HepG2 (cell line): ENCODE measurements around the gene ORM1. TPM values are rescaled to one million over a fixed set of nuclear protein-coding genes. Genes with fewer than 3 reads are reported as not detected.

Source experiments
- ATAC-seq: fragments of 200-7000 bp; cut with Tn5 transposase; 3 replicates; pipeline ENCODE4 v1.9.1; 2020; ENCODE audit warnings: mild to moderate bottlenecking, moderate library complexity
- BruUV-seq: library from RNA; stranded (reverse); fragments of 400-500 nt; replicated peaks from 2 replicates; lab custom pipeline; 2021; lab: Mats Ljungman, UMichigan
- CTCF ChIA-PET: fragments of 300-600 bp; formaldehyde crosslinking; extraction: SDS; loops from one replicate; lab custom pipeline; 2021; ENCODE audit warnings: low total read pairs, inconsistent platforms, low intra/inter-chr PET ratio; lab: Yijun Ruan, JAX
- POLR2A ChIA-PET: fragments of 350-600 bp; sonication (Branson Sonifier 250); formaldehyde crosslinking; loops from one replicate; lab custom pipeline; 2020; ENCODE audit warnings: antibody characterized with exemption, inconsistent platforms; lab: Yijun Ruan, JAX
- DNase-seq: peaks from one replicate; pipeline ENCODE4 v3.0.0-alpha.2; 2015; ENCODE audit warnings: low spot score
- FAIRE-seq: peaks from 3 replicates; lab custom pipeline; 2011; peaks lifted over from hg19 to GRCh38; lab: Jason Lieb, UNC
- H2AFZ ChIP-seq: one replicate; pipeline ENCODE4 v1.6.1; 2011; ENCODE audit warnings: low read length, inconsistent platforms
- H3K27ac ChIP-seq: fragments of 300-600 bp; 3 replicates; pipeline ENCODE4 v1.8.0; 2011; ENCODE audit warnings: mixed run types, mild to moderate bottlenecking, mixed read lengths, low read length, inconsistent platforms; ENCODE audit not compliant: insufficient read depth; ENCODE audit errors: extremely low read length
- H3K27me3 ChIP-seq, 2 experiments: fragments of 200-600 bp in 1 of 2; 2 replicates in 1 of 2; 3 replicates in 1 of 2; pipeline versions ENCODE4 v1.6.0 to v1.8.0; 2011; ENCODE audit warnings: low read length in 2 of 2, mild to moderate bottlenecking in 2 of 2, moderate library complexity in 2 of 2, inconsistent platforms in 1 of 2; ENCODE audit not compliant: insufficient read depth in 2 of 2, control insufficient read depth in 1 of 2
- H3K36me3 ChIP-seq, 2 experiments: fragments of 200-600 bp in 1 of 2; replicated peaks in 1 of 2; 2 replicates in 1 of 2; 3 replicates in 1 of 2; pipeline versions ENCODE4 v1.5.1 to v1.8.0; 2011; ENCODE audit warnings: low read length in 2 of 2, inconsistent platforms in 1 of 2; ENCODE audit not compliant: insufficient read depth in 2 of 2, control insufficient read depth in 1 of 2
- H3K4me1 ChIP-seq: 2 replicates; pipeline ENCODE4 v1.5.1; 2012; ENCODE audit warnings: low read length, inconsistent platforms; ENCODE audit not compliant: insufficient read depth
- H3K4me2 ChIP-seq: 2 replicates; pipeline ENCODE4 v1.6.0; 2011; ENCODE audit warnings: low read depth, low read length, inconsistent platforms
- H3K4me3 ChIP-seq, 3 experiments: fragments of 200-600 bp in 1 of 3; sonication (generic), shearing (Covaris generic) in 1 of 3; replicated peaks in 1 of 3; 2 replicates each; pipeline ENCODE4 v1.5.1; 2011 to 2016; ENCODE audit warnings: low read length in 3 of 3, inconsistent platforms in 2 of 3, low read depth in 2 of 3, mild to moderate bottlenecking in 2 of 3, control low read depth in 1 of 3, mixed read lengths in 1 of 3; ENCODE audit not compliant: insufficient read depth in 1 of 3
- H3K79me2 ChIP-seq: one replicate; pipeline ENCODE4 v1.6.1; 2011; ENCODE audit warnings: low read length, inconsistent platforms; ENCODE audit not compliant: insufficient read depth
- H3K9ac ChIP-seq: 2 replicates; pipeline ENCODE4 v1.6.0; 2011; ENCODE audit warnings: mild to moderate bottlenecking, low read depth, low read length, inconsistent platforms; ENCODE audit not compliant: insufficient read depth
- H3K9me3 ChIP-seq: 2 replicates; pipeline ENCODE4 v1.5.1; 2012; ENCODE audit warnings: mild to moderate bottlenecking, low read length
- H4K20me1 ChIP-seq: 2 replicates; pipeline ENCODE4 v1.6.0; 2011; ENCODE audit warnings: inconsistent platforms, mild to moderate bottlenecking, low read length, moderate library complexity; ENCODE audit not compliant: insufficient read depth
- ATF7 ChIP-seq, 2 experiments: fragments of 450-650 bp in 1 of 2; sonication (generic) in 1 of 2; formaldehyde crosslinking in 1 of 2; IDR thresholded peaks; 2 replicates each; pipeline versions ENCODE4 v1.4.0 to v1.6.1; 2016 to 2020; ENCODE audit warnings: antibody characterized with exemption in 1 of 2, mild to moderate bottlenecking in 1 of 2, missing genetic modification reagents in 1 of 2
- CEBPB ChIP-seq: IDR thresholded peaks from 2 replicates; pipeline ENCODE4 v1.6.1; 2011; ENCODE audit warnings: low read depth, low read length, improper control_type of control experiment, borderline replicate concordance
- CREBL2 ChIP-seq: sonication (generic); formaldehyde crosslinking; IDR thresholded peaks from 2 replicates; pipeline ENCODE4 v1.8.1; 2023; ENCODE audit warnings: missing genetic modification reagents, mild to moderate bottlenecking, borderline replicate concordance
- ETV6 ChIP-seq: sonication (generic); formaldehyde crosslinking; conservative IDR thresholded peaks from 2 replicates; pipeline ENCODE4 v1.4.0; 2020; ENCODE audit warnings: missing genetic modification reagents
- FOSL2 ChIP-seq: sonication (generic); formaldehyde crosslinking; IDR thresholded peaks from 2 replicates; pipeline ENCODE4 v1.4.0; 2020; ENCODE audit warnings: missing genetic modification reagents
- GATAD2A ChIP-seq: IDR thresholded peaks from 2 replicates; pipeline ENCODE4 v1.6.1; 2016
- GPBP1L1 ChIP-seq: sonication (generic); formaldehyde crosslinking; IDR thresholded peaks from 2 replicates; pipeline ENCODE4 v1.5.0; 2020; ENCODE audit warnings: mild to moderate bottlenecking, missing genetic modification reagents
- KLF16 ChIP-seq, 2 experiments: sonication (generic) in 1 of 2; formaldehyde crosslinking in 1 of 2; IDR thresholded peaks; 2 replicates each; pipeline versions ENCODE4 v1.6.1 to v1.8.0; 2016 to 2023; ENCODE audit warnings: missing genetic modification reagents in 2 of 2, missing compliant biosample characterization in 1 of 2
- MTF2 ChIP-seq: sonication (generic); formaldehyde crosslinking; IDR thresholded peaks from 2 replicates; pipeline ENCODE4 v1.5.0; 2020; ENCODE audit warnings: missing genetic modification reagents, borderline replicate concordance
- MYNN ChIP-seq: sonication (generic); formaldehyde crosslinking; IDR thresholded peaks from 2 replicates; pipeline ENCODE4 v1.4.0; 2020; ENCODE audit warnings: mild to moderate bottlenecking, low read depth, missing genetic modification reagents
- RXRA ChIP-seq: sonication (generic); formaldehyde crosslinking; IDR thresholded peaks from 2 replicates; pipeline ENCODE4 v1.5.1; 2020; ENCODE audit warnings: missing genetic modification reagents
- SALL2 ChIP-seq: sonication (generic); formaldehyde crosslinking; IDR thresholded peaks from 2 replicates; pipeline ENCODE4 v1.8.1; 2023; ENCODE audit warnings: mild to moderate bottlenecking, missing genetic modification reagents, inconsistent platforms
- SATB2 ChIP-seq: sonication (generic); formaldehyde crosslinking; IDR thresholded peaks from 2 replicates; pipeline ENCODE4 v1.5.0; 2020; ENCODE audit warnings: missing genetic modification reagents
- TBP ChIP-seq: sonication (generic); formaldehyde crosslinking; IDR thresholded peaks from 2 replicates; pipeline ENCODE4 v1.5.0; 2020; ENCODE audit warnings: missing genetic modification reagents
- ZBTB38 ChIP-seq: sonication (generic); formaldehyde crosslinking; IDR thresholded peaks from 2 replicates; pipeline ENCODE4 v1.5.1; 2020; ENCODE audit warnings: mild to moderate bottlenecking, missing genetic modification reagents
- ZFY ChIP-seq: sonication (generic); formaldehyde crosslinking; IDR thresholded peaks from 2 replicates; pipeline ENCODE4 v1.4.0; 2020; ENCODE audit warnings: missing genetic modification reagents
- ZNF264 ChIP-seq: sonication (generic); formaldehyde crosslinking; IDR thresholded peaks from 2 replicates; pipeline ENCODE4 v1.4.0; 2020; ENCODE audit warnings: missing genetic modification reagents
- ZNF432 ChIP-seq: sonication (generic); formaldehyde crosslinking; IDR thresholded peaks from 2 replicates; pipeline ENCODE4 v1.5.0; 2020; ENCODE audit warnings: missing genetic modification reagents, mild to moderate bottlenecking, borderline replicate concordance
- ZSCAN29 ChIP-seq: sonication (generic); formaldehyde crosslinking; conservative IDR thresholded peaks from 2 replicates; pipeline ENCODE4 v1.4.0; 2020; ENCODE audit warnings: mild to moderate bottlenecking, missing genetic modification reagents
- WGBS: methylation state at CpG from one replicate; pipeline ENCODE4 v1.1.6; 2017; ENCODE audit warnings: low lambda C conversion rate; 5-methylcytosine and 5-hydroxymethylcytosine counted together
- in situ Hi-C: cut with HindIII; loops from 2 replicates; pipeline ENCODE4 v1.10.0; 2017; ENCODE audit warnings: low pct_unique_long_range_greater_than_20kb; ENCODE audit not compliant: extremely low pct_ligation_motif_present
- intact Hi-C: fragments of 100-400 bp; cut with micrococcal nuclease; formaldehyde crosslinking; loops from one replicate; pipeline ENCODE4 v1.10.0; 2022; ENCODE audit not compliant: unreplicated experiment
- polyA plus RNA-seq, 8 experiments: library from polyadenylated mRNA; depleted of rRNA in 3 of 8; stranded (reverse) in 7 of 8; unstranded in 1 of 8; fragments of >200 nt; fragmentation: Illumina TruSeq in 4 of 8; extraction: Trizol in 4 of 8; gene quantifications; 2 replicates each; pipeline versions ENCODE4 v1.2.1 to v1.2.3, GENCODE V29; 2011 to 2016; ENCODE audit warnings: low read depth in 4 of 8, missing spikeins in 1 of 8, mixed read lengths in 1 of 8; ENCODE audit not compliant: insufficient read depth in 1 of 8
- total RNA-seq, 5 experiments: library from RNA; depleted of rRNA; stranded (reverse); fragments of >200 nt; fragmentation: Illumina TruSeq; extraction: Trizol; gene quantifications; 2 replicates each; pipeline ENCODE4 v1.2.3, GENCODE V29; 2016; ENCODE audit warnings: low read depth in 1 of 5
- TF ChIP-seq, protein P1 (sequence below): sonication (generic); formaldehyde crosslinking; IDR thresholded peaks from 2 replicates; pipeline ENCODE4 v1.4.0; 2020; ENCODE audit warnings: missing genetic modification reagents
- TF ChIP-seq, protein P2 (sequence below): sonication (generic); formaldehyde crosslinking; IDR thresholded peaks from 2 replicates; pipeline ENCODE4 v1.5.1; 2020; ENCODE audit warnings: mild to moderate bottlenecking, moderate library complexity, missing genetic modification reagents

Gene ORM1
- total and polyA plus RNA-seq, 2 of the 13 experiments (the other 11 are each of a cell fraction or from before 2014, with no cell fraction given): 699 to 1,180 TPM

DNA sequence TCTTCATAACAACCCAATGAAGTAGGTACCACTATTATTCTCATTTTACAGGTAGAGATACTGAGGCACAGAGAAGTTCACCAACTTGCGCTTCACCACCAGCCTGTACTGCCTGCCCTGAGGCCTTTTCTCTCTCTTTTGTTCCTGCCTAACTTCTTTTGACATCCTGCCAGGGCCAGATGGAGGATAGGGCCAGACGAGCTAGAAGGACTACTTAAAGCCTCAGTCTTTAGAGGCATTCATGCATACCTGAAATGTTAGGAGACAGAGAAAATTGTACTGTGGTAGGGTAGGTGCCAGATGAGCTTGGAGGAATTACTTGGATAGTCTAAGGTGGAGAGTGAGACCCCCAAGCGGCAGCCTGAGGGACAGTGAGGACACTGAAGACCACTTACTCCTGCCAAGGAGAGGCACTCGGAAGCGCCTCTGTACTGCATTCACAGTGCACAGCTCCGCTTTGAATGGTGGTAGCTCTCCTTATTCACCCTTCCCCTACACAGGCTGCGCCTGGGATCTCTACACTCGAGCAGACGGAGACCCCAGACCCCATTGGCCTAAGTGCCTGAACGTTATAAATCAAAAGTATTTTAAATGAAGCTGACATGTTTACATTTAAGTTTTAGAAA, 6.2 kb upstream of the ORM1 start (continued):
- TF ChIP-seq MYNN (CRISPR knock-in tag): no peak
- TF ChIP-seq CREBL2 (CRISPR knock-in tag): no peak

GRCh38 chr9:114317665-114318357, 5.1 kb upstream of the ORM1 start:
- H2AFZ ChIP-seq: peak overlapping the region; percentile 23
- no TSS peak for BruUV-seq
- TF ChIP-seq KLF16 (CRISPR knock-in tag; IDR thresholded peaks at IDR 0.05) (0 out of 4 replicates have a peak, but pooled peaks of 1 of the 2 experiments have one; percentile 35), ZSCAN29 (no peak), SALL2 (CRISPR knock-in tag) (no peak), ZNF432 (CRISPR knock-in tag) (no peak), ZBTB38 (CRISPR knock-in tag) (no peak), ETV6 (CRISPR knock-in tag) (no peak), MTF2 (CRISPR knock-in tag) (no peak), TBP (no peak), ZFY (CRISPR knock-in tag) (no peak), FOSL2 (no peak), CEBPB (peak; percentile 92), ZNF264 (no peak), SATB2 (CRISPR knock-in tag) (no peak), RXRA (no peak), ATF7 (IDR thresholded peaks at IDR 0.05) (peak; percentile 73), ATF7 (CRISPR knock-in tag; IDR thresholded peaks at IDR 0.05) (no peak), GATAD2A (peak; percentile 46; the same call in 1 of the 2 replicates), GPBP1L1 (CRISPR knock-in tag) (no peak)
- TF ChIP-seq, protein P1, sequence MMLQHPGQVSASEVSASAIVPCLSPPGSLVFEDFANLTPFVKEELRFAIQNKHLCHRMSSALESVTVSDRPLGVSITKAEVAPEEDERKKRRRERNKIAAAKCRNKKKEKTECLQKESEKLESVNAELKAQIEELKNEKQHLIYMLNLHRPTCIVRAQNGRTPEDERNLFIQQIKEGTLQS (CRISPR knock-in tag): no peak
- TF ChIP-seq, protein P2, sequence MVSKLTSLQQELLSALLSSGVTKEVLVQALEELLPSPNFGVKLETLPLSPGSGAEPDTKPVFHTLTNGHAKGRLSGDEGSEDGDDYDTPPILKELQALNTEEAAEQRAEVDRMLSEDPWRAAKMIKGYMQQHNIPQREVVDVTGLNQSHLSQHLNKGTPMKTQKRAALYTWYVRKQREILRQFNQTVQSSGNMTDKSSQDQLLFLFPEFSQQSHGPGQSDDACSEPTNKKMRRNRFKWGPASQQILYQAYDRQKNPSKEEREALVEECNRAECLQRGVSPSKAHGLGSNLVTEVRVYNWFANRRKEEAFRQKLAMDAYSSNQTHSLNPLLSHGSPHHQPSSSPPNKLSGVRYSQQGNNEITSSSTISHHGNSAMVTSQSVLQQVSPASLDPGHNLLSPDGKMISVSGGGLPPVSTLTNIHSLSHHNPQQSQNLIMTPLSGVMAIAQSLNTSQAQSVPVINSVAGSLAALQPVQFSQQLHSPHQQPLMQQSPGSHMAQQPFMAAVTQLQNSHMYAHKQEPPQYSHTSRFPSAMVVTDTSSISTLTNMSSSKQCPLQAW (CRISPR knock-in tag): no peak

More at GRCh38 chr9:114317665-114318357, 5.1 kb upstream of the ORM1 start:
- Histone ChIP-seq H3K36me3 (no peaks in the 10 kb centered on the region), H3K4me3 (no peak overlapping the region), H3K9me3 (no peaks in the 10 kb centered on the region), H3K27me3 (no peaks in the 10 kb centered on the region), H4K20me1 (no peaks in the 10 kb centered on the region), H3K27ac (no peak overlapping the region), H3K4me1 (peaks cover 26% of the 10 kb centered on the region), H3K9ac (no peak overlapping the region), H3K79me2 (no peaks in the 10 kb centered on the region), H3K4me2 (no peak overlapping the region)
- in situ Hi-C loops: no loop called here
- no peak for FAIRE-seq
- WGBS: 87% methylated on average over 8 of the region's 8 CpGs
- ATAC-seq: no peak
- POLR2A ChIA-PET: no interaction called here
- CTCF ChIA-PET: no interaction called here
- no peak for DNase-seq
- intact Hi-C loops: no loop called here
